Astrocyte of the cerebellum (primary cell): ENCODE measurements around the gene MYBPH.

Experiments
- DNase-seq: peaks from one replicate; pipeline ENCODE4 v3.0.0-alpha.2; 2011; ENCODE audit warnings: low read depth
- H3K4me3 ChIP-seq: 2 replicates; pipeline ENCODE4 v1.5.1; 2011; ENCODE audit warnings: mild to moderate bottlenecking, low read depth, low read length, moderate library complexity
- CTCF ChIP-seq: IDR thresholded peaks from 2 replicates; pipeline ENCODE4 v1.5.1; 2012; ENCODE audit warnings: low read length, low read depth, moderate library complexity, mild to moderate bottlenecking; ENCODE audit errors: missing control alignments
- in situ Hi-C: cut with HindIII; loops from 2 replicates; pipeline ENCODE4 v1.10.0; 2017; ENCODE audit warnings: low sequenced_read_pairs

The MYBPH gene

DNA sequence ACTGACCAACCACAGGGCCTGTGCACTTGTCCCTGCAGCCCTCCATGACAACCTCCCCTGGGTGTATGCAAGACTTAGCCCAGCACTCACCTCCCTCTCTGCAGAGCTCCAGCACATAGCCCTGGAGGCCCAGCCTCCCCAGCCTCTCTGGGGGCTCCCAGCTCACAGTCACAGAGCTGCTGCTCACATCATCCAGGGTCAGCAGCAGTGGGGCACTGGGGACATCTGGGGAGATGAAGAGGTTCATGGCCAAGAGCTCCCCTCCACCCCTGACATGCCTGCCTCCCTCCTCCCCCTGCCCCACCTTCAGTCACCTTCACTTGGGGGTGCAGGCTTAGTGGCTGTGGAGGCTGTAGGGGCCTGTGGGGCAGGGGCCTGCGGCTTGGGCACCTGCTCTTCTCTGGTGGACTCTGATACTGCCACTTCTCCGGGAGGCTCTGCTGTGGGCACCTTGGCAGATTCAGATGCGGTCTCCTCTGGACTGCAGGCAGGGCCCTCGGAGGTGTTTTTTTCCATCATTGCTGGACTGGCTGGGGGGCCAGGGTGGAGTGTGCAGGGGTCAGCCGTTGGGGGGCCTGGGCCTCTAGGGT lies at the start of gene MYBPH:
TSS of gene MYBPH (minus strand) at position 590 of the 590 bp plus-strand sequence. CDS start at position 519, 71 bp downstream.
- no peak for TF ChIP-seq CTCF
- DNase-seq: no peak
- in situ Hi-C loops: no loop called here
- no peak within 1 kb of the TSS for H3K4me3 ChIP-seq

GRCh38 chr1:203225071-203225470 lies 49.4 kb upstream of the MYBPH start:
- DNase-seq: no peak
- TF ChIP-seq CTCF: no peak
- no peak overlapping the region for H3K4me3 ChIP-seq
- in situ Hi-C loops: loop anchor here (5.0 kb wide), 1 partner anchor 168 kb away; no protein-coding TSS in a partner anchor

- H3K4me3 ChIP-seq: no peak overlapping the region
Measured at GRCh38 chr1:203223012-203223775, 47.6 kb upstream of the MYBPH start.

GRCh38 chr1:203219934-203220333 lies 44.3 kb upstream of the MYBPH start:
- no peak for DNase-seq
- in situ Hi-C loops: loop anchor here (5.0 kb wide), 1 partner anchor 98 kb away; no protein-coding TSS in a partner anchor
- no peak overlapping the region for H3K4me3 ChIP-seq
- TF ChIP-seq CTCF: no peak

More at GRCh38 chr1:203223012-203223775, 47.6 kb upstream of the MYBPH start:
- no peak for TF ChIP-seq CTCF
- in situ Hi-C loops: loop anchor here (5.0 kb wide), 1 partner anchor 101 kb away; no protein-coding TSS in a partner anchor
- no peak for DNase-seq

DNA sequence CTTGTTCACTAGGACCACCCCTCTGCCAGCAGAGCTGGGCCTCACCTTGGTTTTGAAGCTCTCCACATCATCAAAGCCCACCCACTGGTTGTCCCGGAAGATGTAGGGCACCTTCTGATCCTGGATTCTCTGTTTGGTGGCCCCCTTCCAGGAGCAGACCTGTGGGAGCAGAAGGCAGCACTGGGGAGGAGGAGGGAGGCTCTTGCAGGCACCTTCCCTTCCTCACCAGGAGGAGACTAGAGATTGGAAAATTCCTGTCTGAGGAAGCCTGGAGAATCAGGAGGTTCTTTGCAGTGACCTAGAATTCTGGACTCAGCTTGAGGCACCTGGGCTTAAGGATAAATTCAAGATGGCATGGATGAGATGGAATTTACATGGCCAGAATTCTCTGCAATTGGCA lies 43.5 kb upstream of the MYBPH start:
- in situ Hi-C loops: no loop called here
- DNase-seq: no peak
- H3K4me3 ChIP-seq: no peak overlapping the region
- no peak for TF ChIP-seq CTCF

DNA sequence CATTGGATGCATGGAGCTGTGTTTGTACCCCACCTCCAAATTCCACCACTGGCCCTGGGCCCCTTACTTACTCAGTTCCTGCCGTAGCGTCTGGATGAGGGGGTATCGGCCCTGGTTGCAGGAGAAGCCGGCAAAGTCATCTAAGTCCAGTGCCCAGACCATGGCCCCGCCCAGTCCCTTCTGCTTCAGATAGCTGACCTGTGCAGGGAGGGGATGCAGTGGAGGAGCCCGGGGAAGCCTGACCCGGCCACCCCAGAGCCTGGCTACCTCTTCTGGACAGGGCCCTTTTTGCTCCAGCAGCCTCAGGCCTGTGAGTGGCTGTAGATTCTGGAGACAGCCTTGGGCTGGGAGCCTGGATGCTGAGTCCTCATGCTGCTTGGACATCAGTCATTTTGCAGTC lies 42.0 kb upstream of the MYBPH start:
- DNase-seq: no peak
- TF ChIP-seq CTCF: no peak
- no peak overlapping the region for H3K4me3 ChIP-seq
- in situ Hi-C loops: no loop called here
